GM18517 (cell line): ENCODE measurements around the gene NPR1.
"Not testable (repeated sequence)": the region's sequence is repeated elsewhere in the genome, so short reads cannot be mapped to it uniquely, and the experiment has no call there.

ENCODE experiments used
- ATAC-seq: cut with Tn5 transposase; IDR thresholded peaks from one replicate; pipeline ENCODE4 v1.9.1; 2021; ENCODE audit warnings: mild to moderate bottlenecking, moderate library complexity; ENCODE audit not compliant: unreplicated experiment

The NPR1 gene

GRCh38 chr1:153723687-153724086, 45.2 kb downstream of the NPR1 start:
- ATAC-seq = no peak

- not testable (repeated sequence) for ATAC-seq
Observed at GRCh38 chr1:153724634-153725033, 46.1 kb downstream of the NPR1 start.

GRCh38 chr1:153727463-153728304, 49.2 kb downstream of the NPR1 start, which contains the start of gene INTS3:
Gene INTS3 (plus strand): TSS chr1:153728050. CDS start chr1:153728635, 585 bp downstream.
- peak; percentile 91 for ATAC-seq

DNA sequence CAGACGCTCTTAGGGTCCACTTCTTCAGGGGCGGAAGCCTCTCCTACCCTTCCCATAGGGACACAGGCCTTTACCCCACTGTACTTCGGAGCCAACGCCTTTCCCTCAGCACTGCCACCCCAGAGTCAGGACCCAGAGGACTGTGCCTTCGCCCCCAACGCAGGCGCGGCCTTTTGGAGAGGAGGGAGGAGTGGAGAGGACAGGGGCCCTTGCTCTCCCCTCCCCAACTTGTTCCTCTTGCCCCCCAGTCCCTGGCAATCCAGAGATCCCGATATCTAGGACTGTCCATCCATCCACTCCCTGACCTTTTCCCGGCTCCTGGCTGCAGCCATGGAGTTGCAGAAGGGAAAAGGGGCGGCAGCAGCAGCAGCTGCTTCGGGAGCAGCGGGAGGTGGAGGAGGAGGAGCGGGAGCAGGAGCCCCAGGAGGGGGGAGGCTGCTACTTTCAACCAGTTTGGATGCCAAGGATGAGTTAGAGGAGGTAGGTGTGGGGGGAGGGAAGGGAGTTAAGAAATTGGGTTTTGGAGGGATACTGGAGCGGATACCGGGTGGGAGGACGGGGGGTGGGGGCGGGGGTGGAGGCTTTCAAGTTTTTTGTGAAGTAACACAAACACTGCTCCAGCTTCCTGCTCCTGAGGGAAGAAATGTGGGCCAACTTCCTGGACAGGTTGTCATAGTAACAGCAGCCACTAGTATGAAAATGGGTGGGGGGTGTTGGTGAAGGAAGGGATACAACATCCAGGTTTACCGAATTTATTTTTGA, 50.0 kb downstream of the NPR1 start:
- ATAC-seq = peak; percentile 10

DNA sequence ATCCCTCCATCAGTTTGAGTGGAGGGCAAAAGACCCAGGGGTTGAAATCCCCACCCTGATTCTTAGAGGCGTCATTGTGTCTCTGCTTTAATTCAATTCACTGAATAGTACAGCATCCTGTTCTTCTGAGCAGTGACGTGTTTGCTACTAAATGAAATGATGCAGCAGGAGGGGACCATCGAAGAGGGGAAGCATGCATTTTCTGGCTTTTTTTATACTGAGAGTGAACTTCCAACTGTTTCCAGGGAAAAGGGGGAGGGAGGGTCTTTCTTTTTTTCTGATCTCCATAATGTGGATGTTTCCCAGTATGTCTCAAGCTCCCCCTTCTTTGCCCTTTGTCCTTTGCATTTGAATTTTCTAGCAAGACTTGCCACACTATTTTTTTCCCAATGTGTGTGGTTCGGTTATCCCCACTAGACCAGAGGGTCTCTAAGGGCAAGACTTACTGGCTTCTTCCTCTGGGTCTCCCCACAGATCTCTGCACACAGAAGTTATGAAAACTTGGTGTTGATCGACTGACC, 52.0 kb downstream of the NPR1 start:
- no peak for ATAC-seq

- ATAC-seq = no peak
Observed at GRCh38 chr1:153733970-153734369, 55.5 kb downstream of the NPR1 start.

DNA sequence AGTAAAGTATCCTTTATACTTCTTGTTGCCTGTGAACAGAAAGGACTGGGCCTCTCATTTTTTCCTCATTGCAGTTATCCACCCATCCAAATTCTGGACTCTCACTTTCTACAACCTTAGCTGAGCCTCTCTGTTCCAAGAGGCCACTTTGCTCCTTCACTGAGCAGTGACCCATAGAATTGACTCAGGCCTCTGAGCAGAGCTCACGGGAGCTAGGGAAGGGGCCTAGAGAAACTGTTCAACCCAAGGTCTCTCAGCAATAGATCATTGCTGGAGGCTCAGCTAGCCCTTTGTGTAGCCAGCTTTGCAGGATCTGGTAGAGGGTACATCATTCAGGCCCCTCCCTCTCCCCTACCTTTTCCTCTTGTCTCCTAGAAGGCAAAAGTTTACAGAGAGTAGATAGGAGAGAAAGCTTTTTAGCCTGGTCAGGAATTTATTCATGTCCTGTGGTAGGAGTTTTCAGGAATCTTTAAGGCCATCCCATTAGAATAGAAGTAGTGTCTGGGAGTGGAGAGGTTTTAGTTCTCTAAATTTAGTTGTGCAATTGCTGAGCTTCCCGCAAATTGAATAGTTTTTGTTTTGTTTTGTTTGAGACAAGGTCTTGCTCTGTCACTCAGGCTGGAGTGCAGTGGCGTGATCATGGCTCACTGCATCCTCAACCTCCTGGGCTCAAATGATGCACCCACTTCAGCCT, 56.1 kb downstream of the NPR1 start:
- ATAC-seq = no peak

DNA sequence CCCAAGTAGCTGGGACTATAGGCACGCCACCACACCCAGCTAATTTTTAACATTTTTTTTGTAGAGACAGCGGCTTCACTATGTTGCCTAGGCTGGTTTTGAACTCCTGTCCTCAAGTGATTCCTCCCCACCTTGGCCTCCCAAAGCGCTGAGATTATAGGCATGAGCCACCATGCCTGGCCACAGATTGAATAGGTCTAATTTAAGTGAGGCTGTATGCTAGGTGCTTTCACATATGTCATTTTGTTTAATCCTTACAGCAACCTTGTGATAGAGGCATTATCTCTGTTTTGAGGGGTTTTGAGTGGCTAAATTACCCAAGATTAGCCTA, 56.6 kb downstream of the NPR1 start:
- ATAC-seq = no peak

- no peak for ATAC-seq
Observed at GRCh38 chr1:153741986-153742385, 63.5 kb downstream of the NPR1 start.

DNA sequence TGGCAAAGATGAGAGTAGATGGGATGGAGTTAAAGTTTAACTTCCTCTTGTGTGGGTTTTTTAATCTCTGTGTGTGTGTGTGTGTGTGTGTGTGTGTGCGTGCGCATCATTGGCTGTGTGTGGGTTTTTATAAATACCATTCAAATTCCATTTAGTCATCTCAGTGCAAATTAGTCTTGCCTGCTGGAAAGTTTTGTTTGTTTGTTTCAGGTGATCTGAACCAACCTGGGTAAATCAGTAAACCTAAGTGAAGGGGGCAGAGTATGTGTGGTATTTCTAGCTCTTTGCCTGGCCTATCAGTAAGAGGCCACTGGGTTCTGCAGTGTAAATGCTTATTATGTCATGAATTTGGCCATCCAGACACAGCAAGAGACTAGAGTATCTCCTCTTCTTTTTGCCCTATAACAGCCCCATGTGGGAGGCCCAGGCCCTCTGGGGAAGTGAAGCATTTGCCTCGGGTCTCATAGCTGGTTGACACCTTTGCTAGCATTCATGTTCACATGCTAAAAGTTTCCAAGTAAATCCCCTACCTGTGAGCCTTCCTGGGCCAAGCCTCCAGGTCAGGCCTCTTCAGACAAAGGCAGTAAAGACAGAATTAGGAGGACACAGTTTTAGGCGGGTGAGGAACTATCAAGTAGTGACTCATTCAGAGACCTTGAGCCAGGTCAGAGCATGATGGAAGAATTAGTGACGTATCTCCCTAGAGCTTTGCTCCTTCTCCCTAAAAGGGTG, 64.1 kb downstream of the NPR1 start:
- ATAC-seq = peak; percentile 58
